ENCODE measurements around the gene ZBTB1.
A peak's percentile ranks its signal among the peaks of the same experiment; 100 is the strongest.

DNA sequence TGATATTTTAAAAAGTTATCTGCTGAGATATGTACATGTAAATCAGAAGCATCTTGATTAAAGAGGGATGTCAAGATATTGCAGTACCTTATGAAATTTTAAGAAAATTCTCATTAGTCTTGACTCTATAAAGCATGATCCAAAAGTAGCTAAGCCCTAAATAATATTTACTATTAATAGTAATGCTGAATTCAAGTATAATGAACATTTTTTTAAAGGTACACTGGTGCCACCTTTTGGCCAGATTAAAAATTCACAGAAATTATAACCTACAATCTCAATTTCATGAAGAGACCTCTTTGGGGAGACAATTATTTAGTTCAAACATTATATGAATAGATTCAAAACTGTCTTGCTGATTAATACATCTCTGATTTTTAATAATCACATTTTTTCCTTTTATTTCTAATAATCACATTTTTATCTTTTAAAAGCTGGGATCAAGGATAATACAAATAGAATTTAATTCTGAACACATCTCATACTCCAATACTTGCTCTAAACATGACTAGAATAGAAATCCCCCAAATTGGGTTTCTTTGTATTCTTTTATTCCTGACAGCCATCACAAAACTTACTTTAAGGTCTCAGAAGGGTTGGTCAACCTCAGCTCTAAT is 25.8 kb upstream of the ZBTB1 start:
- TF ChIP-seq POLR2A (IDR thresholded peaks at IDR 0.05) (no peak), POLR2AphosphoS5 (IDR thresholded peaks at IDR 0.05) (no peak)
- TF ChIP-seq, protein P1, sequence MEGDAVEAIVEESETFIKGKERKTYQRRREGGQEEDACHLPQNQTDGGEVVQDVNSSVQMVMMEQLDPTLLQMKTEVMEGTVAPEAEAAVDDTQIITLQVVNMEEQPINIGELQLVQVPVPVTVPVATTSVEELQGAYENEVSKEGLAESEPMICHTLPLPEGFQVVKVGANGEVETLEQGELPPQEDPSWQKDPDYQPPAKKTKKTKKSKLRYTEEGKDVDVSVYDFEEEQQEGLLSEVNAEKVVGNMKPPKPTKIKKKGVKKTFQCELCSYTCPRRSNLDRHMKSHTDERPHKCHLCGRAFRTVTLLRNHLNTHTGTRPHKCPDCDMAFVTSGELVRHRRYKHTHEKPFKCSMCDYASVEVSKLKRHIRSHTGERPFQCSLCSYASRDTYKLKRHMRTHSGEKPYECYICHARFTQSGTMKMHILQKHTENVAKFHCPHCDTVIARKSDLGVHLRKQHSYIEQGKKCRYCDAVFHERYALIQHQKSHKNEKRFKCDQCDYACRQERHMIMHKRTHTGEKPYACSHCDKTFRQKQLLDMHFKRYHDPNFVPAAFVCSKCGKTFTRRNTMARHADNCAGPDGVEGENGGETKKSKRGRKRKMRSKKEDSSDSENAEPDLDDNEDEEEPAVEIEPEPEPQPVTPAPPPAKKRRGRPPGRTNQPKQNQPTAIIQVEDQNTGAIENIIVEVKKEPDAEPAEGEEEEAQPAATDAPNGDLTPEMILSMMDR (IDR thresholded peaks at IDR 0.05): peak in 1 of 3 donors; percentile 33

Measured in breast epithelium (tissue), 3 donors.